HUES6 (cell line): ENCODE results near the gene KSR2.

Experiments
- H3K27ac ChIP-seq: 2 replicates; pipeline ENCODE4 v1.7.0; 2013; ENCODE audit warnings: low read depth, mild to moderate bottlenecking, low read length, inconsistent platforms
- H3K27me3 ChIP-seq: 2 replicates; pipeline ENCODE4 v1.6.1; 2013; ENCODE audit warnings: low read length; ENCODE audit not compliant: control insufficient read depth, insufficient read depth
- H3K36me3 ChIP-seq: 2 replicates; pipeline ENCODE4 v1.6.1; 2013; ENCODE audit warnings: low read length; ENCODE audit not compliant: control insufficient read depth, insufficient read depth
- H3K4me1 ChIP-seq: 2 replicates; pipeline ENCODE4 v1.6.1; 2013; ENCODE audit warnings: low read length; ENCODE audit not compliant: control insufficient read depth, insufficient read depth
- H3K4me3 ChIP-seq: 2 replicates; pipeline ENCODE4 v1.5.1; 2013; ENCODE audit warnings: low read depth, low read length
- H3K9ac ChIP-seq: one replicate; pipeline ENCODE4 v1.6.1; 2013; ENCODE audit warnings: mild to moderate bottlenecking, low read length
- H3K9me3 ChIP-seq: 2 replicates; pipeline ENCODE4 v1.6.1; 2013; ENCODE audit warnings: low read depth, low read length; ENCODE audit not compliant: control insufficient read depth, insufficient read depth

The KSR2 gene

DNA sequence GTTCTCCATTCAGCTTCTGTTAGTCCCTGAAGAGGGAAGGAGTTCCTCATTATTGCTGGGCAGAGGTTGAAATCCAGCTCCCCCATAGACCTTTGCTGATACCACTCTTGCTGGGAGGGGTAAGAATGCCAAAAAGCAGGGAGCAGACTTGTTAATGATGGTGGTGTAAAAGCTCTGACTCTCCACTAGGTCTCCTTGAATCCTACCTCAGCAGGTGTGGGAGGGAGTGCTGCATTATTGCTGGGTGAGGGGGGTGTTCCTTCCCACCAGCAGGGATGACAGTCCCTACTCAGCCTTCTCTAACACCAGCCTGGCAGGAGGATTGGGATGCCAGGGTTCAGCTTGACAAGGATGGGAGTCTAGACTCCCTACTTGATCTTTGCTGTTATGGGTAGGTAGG is 421.6 kb downstream of the KSR2 start:
- Histone ChIP-seq H3K9ac (no peak overlapping the region), H3K4me1 (no peaks in the 10 kb centered on the region), H3K36me3 (no peaks in the 10 kb centered on the region), H3K27ac (no peak overlapping the region), H3K4me3 (no peak overlapping the region), H3K27me3 (no peaks in the 10 kb centered on the region), H3K9me3 (0 out of 2 replicates have a peak, but pooled peaks cover 2% of the 10 kb centered on the region)

DNA sequence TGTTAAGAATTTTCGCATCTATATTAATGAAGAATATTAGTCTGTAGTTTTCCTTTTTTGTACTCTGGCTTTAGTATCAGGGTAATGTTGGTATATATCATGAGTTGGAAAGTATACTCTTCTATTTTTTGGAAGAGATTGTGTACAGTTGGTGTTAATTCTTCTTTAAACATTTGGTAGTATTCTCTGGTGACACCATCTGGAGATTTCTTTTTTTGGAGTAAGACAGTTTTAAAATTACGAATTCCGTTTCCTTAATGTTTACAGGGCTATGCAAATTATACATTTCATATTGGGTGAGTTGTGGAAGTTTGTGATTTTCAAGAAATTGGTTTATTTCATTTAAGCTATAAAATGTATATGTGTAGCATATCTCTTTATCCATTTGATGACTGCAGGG is 423.6 kb downstream of the KSR2 start:
- no peaks in the 10 kb centered on the region; the same call in 1 of the 2 replicates for H3K27me3 ChIP-seq
- H3K9me3 ChIP-seq: 0 out of 2 replicates have a peak, but pooled peaks cover 2% of the 10 kb centered on the region
- no peak overlapping the region for H3K4me3 ChIP-seq
- H3K36me3 ChIP-seq: no peaks in the 10 kb centered on the region
- H3K9ac ChIP-seq: no peak overlapping the region
- no peaks in the 10 kb centered on the region for H3K4me1 ChIP-seq
- no peak overlapping the region for H3K27ac ChIP-seq

DNA sequence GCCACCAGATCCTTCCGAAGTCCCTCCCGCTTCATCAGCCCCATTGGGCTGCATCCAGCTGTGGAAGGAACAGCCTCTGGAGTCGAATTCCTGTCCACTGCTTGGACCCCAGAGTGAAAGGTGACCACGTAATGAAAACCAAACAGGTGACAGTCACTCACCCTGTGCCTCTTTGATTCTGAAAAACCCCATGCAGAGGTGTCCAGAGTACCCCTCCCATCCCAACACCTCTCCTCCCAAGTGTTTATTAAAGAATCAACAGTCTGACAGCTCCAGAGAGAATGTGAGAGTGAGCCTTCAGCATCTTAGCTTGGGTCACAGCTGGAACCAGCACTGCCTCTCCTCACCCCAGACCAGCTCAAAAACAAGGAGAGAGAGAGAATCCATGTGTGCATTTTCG is 428.8 kb downstream of the KSR2 start:
- Histone ChIP-seq H3K4me1 (no peaks in the 10 kb centered on the region), H3K9me3 (no peaks in the 10 kb centered on the region), H3K4me3 (no peak overlapping the region), H3K9ac (no peak overlapping the region), H3K27ac (no peak overlapping the region), H3K27me3 (no peaks in the 10 kb centered on the region; the same call in 1 of the 2 replicates), H3K36me3 (no peaks in the 10 kb centered on the region)

DNA sequence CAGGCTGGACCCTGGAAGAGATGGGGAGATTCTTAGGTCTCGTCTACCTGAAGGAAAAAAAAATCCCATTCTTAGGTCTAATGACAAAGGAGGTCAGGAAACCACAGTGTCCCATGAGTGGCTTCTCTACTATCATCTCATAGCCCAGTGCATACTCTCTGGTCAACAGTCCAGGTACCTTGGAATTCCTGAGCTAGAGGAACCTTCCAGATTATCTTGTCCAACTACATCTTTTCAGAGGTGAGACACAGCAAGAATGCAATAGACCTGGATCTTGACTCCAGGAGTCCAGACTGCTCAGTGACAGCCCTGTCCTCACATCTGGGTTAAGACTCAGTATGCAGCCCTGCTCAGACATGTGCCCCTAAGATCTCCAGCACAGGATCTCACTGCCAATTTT is 429.9 kb downstream of the KSR2 start:
- Histone ChIP-seq H3K9me3 (no peaks in the 10 kb centered on the region), H3K36me3 (no peaks in the 10 kb centered on the region), H3K27me3 (no peaks in the 10 kb centered on the region; the same call in 1 of the 2 replicates), H3K27ac (no peak overlapping the region), H3K4me3 (no peak overlapping the region), H3K4me1 (no peaks in the 10 kb centered on the region), H3K9ac (no peak overlapping the region)

DNA sequence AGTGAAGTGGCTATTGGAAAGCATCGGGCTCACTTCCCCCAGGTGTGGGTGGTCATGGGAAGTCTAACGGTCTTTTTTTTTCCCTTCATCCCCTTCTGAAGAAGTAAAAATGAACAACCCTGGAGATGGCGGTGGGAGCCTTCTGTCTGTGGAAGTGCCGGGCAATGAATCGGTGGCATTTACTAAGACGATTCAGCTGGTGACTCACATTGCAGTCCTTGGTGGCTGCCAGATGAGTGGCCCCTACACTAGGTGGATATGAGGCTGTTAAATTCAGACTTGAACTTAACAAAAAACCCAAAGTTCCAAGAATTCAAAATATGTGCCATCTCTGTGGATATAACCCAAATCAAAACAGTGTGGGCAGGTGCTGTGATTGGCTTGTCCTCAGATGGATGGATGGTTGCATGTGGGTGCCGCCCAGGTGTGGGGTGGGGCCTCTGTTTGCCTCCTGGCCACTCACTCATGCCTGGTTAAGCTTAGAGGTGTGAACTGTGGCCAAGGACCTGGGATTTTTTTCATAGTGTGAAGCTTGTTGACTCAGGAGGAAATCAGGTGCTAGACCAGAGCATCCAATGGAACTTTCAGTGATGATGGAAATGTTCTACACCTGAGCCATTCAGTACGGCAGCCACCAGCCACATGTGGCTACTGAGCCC is 430.6 kb downstream of the KSR2 start:
- Histone ChIP-seq H3K4me3 (no peak overlapping the region), H3K9ac (no peak overlapping the region), H3K27me3 (peaks cover 2% of the 10 kb centered on the region; the same call in 1 of the 2 replicates), H3K36me3 (no peaks in the 10 kb centered on the region), H3K9me3 (no peaks in the 10 kb centered on the region), H3K27ac (no peak overlapping the region), H3K4me1 (no peaks in the 10 kb centered on the region)

DNA sequence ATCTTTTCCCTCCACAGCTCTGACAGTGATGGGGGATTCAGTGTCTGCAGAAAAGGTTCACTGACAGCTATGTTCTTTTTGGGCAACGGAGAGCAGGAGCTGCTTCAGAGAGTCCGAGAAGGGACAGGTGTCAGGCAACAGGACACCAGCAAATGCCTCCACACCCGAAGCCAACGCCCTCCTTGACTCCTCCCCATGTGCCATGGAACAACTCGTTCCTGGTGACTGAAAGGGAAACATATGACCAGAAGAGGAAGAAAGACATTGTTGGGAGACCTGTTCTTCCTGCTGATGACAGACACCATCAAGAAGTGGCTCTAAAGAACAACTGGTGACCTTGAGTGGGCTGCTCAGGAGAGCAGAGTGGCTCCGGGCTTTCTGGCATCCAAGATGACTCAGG is 435.1 kb downstream of the KSR2 start:
- Histone ChIP-seq H3K27ac (no peak overlapping the region), H3K9me3 (no peaks in the 10 kb centered on the region), H3K4me3 (no peak overlapping the region), H3K36me3 (no peaks in the 10 kb centered on the region), H3K27me3 (peaks cover 10% of the 10 kb centered on the region), H3K4me1 (no peaks in the 10 kb centered on the region), H3K9ac (no peak overlapping the region)

DNA sequence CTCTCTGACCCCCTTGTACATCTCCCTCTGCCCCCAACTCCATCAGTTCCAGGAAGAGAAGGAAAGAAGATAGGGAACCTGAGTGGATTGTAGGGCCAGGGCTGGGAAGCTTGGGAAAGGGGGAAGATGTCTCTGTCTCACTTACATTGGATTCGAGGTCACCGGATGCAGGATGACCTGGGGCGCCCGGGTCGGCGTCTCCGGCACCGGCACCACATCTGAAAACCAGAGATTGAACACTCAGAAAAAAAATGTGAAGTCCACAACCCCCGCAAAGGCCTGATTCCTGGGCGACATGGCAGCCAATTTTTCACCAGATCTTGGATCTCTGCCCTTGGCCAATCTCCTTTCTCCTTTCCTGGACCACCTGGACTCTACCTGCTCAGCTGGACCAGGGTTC is 438.0 kb downstream of the KSR2 start:
- Histone ChIP-seq H3K9ac (no peak overlapping the region), H3K9me3 (no peaks in the 10 kb centered on the region), H3K4me3 (no peak overlapping the region), H3K27ac (no peak overlapping the region), H3K36me3 (no peaks in the 10 kb centered on the region), H3K27me3 (peaks cover 10% of the 10 kb centered on the region), H3K4me1 (no peaks in the 10 kb centered on the region)

DNA sequence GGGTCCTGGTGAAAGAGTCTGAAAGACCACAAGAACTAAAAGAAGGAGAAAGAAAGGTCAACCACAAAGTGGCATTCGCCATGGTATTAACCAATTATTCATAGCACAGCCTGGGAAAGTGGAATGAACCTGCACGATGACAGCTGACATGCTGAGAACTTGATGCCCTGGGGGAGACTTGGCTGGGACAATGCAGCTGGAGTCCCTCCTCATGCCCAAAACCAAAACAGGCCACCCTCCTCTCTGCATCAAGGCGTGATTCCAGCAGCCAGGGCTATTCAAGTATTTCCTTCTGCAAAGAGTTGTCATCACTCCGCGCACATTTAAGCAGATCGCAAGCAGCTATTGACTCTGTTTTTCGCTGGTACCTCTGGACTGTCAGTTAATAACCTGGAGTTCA is 440.3 kb downstream of the KSR2 start:
- H3K27ac ChIP-seq: no peak overlapping the region
- H3K9me3 ChIP-seq: no peaks in the 10 kb centered on the region
- peaks cover 7% of the 10 kb centered on the region for H3K27me3 ChIP-seq
- H3K36me3 ChIP-seq: no peaks in the 10 kb centered on the region
- H3K4me3 ChIP-seq: no peak overlapping the region
- H3K4me1 ChIP-seq: no peaks in the 10 kb centered on the region
- no peak overlapping the region for H3K9ac ChIP-seq

DNA sequence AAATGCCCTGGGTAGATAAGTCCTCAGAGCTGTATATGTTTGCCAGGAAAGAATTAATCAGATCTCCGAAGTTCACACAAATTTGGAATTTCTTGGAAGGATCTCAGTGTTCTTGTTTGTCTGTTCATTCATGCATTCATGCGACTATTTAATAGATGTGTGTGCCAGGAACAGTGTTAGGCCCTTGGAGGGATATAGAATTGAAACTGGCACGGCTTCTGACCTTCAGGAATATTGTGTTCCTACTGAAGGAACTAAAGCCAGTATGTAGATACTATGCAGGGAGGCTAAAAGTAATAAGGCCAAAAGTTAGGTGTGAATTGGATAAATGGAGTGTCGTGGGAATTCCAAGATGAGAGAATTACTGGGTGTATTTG is 441.3 kb downstream of the KSR2 start:
- peaks cover 4% of the 10 kb centered on the region; the same call in 1 of the 2 replicates for H3K27me3 ChIP-seq
- no peak overlapping the region for H3K9ac ChIP-seq
- no peaks in the 10 kb centered on the region for H3K4me1 ChIP-seq
- H3K9me3 ChIP-seq: no peaks in the 10 kb centered on the region
- no peaks in the 10 kb centered on the region for H3K36me3 ChIP-seq
- no peak overlapping the region for H3K27ac ChIP-seq
- no peak overlapping the region for H3K4me3 ChIP-seq

DNA sequence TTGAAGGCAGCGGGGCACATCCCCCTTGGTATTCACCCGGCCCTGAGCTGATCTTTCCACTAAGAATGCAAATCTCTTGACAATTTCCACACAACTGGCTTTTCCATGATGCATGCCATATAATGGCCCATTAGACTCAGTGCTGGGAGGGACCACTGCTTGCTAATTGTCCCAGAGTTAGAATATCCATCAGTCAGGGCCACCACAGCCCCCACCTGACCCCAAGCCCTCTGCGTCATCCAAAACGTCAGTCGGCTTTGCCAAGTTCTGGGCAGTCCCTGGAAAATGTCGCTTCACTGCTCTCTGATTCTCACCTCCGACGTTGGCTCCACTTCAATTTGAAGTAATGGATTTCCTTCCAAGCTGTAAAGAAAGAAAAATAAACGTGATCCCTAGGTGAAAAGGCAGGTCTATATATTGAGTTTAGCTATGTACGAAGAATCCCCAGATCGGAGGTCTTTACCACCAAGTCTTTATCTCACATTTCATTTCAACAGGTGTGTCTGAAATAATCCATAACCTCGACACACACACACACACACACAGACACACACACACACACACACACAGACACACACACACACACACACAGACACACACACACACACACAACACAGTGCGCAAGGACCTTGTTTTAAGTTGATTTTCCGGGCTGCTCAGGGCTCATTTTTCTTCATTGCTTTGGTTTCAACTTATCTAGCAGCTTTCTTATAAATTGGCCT is 441.9 kb downstream of the KSR2 start:
- no peak overlapping the region for H3K9ac ChIP-seq
- no peak overlapping the region for H3K27ac ChIP-seq
- peaks cover 4% of the 10 kb centered on the region; the same call in 1 of the 2 replicates for H3K27me3 ChIP-seq
- H3K36me3 ChIP-seq: no peaks in the 10 kb centered on the region
- H3K9me3 ChIP-seq: no peaks in the 10 kb centered on the region
- no peaks in the 10 kb centered on the region for H3K4me1 ChIP-seq
- H3K4me3 ChIP-seq: no peak overlapping the region

DNA sequence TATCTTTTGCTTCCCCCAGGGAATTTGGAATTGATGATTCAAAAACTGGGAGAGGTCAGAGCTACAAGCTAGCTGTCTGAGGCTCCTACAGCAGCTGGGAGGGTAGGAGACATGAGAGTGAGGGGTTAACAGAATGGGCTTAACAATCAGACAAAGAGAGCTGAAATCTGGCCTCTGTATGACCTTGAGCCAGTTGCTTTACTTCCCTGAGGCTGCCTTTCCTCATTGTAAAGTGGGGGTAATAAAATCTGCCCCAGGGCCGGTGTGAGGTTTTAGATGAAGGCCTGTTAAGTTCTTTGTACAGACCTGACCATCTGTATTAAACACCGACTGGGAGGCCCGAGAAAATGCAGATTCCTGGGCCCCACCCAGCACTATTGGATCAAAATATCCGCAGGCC is 443.0 kb downstream of the KSR2 start:
- Histone ChIP-seq H3K4me1 (no peaks in the 10 kb centered on the region), H3K36me3 (no peaks in the 10 kb centered on the region), H3K27me3 (no peaks in the 10 kb centered on the region), H3K9me3 (no peaks in the 10 kb centered on the region), H3K9ac (no peak overlapping the region), H3K27ac (no peak overlapping the region), H3K4me3 (no peak overlapping the region)
